Stimulated activated CD4-positive, alpha-beta T cell treated with anti-CD3 and anti-CD28 coated beads, Interleukin-1b, Interleukin-23, amount 100 ng/mL, for 24 hours (primary cell): Measurements from ENCODE around the gene SORCS2.

Experiments used
- DNase-seq, 4 experiments: peaks; one replicate each; pipeline ENCODE4 v3.0.0-alpha.2; 2020; ENCODE audit warnings: low read depth in 4 of 4, low spot score in 1 of 4

The SORCS2 gene

DNA sequence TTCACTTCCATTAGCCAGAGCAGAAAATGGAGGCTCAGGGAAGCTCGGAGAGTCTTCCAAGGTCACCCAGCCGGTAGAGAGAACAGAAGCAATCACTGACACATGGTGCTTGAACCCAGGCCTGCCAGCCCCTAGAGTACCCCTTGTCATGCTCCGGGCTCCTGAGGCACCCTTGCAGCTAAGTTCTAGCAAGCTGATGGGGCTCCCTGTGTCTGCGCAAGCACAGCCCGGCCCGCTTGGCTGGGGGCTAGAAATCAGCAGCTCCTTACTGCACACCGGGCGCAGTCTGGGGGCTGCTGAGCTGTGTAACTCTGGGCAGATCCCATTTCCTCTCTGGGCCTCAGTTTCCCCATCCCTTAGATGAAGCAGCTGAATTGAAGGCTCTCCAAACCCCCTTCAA, 344.5 kb downstream of the SORCS2 start:
- no peak for DNase-seq

DNA sequence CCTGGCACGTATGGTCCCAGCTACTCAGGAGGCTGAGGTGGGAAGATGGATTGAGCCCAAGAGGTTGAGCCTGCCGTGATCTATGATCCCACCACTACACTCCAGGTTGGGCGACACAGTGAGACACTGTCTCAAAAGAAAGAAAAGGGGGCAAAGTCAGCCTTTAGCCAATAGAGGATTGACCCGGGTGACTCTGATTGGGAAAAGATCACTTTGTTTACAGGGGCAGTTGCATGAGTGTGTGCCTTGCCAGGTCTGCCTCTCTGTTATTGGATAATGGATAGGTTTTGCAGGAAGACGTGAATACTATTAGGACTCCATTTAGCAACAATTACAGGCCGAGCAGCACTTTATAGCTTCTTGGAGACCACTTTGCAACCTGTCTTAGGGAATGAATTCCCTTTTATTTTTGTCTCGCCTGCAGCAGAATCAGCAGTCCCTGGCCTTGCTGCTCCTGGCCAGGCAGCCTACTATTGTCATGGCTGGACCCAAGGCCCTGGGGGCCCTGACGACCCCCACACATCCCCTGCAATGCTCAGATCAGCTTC, 345.6 kb downstream of the SORCS2 start:
- no peak for DNase-seq

DNA sequence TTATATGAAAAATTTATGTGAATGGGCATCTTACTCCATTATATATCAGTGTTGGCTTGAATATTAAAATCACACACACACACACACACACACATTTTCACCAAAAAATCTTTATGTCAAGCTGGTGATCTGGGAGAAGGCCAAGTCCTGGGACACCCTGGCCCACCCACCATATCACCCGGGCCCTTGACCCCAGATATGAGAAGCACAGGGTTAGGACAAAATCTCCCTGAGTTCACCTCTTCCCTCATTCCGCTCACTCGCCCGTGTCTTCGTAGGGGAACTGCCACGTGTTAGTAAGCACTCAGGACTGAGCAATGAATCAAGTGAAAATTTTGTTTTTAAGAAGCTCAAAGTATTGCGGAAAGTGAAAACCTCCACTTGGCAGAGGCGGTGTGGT, 346.2 kb downstream of the SORCS2 start:
- DNase-seq = no peak

DNA sequence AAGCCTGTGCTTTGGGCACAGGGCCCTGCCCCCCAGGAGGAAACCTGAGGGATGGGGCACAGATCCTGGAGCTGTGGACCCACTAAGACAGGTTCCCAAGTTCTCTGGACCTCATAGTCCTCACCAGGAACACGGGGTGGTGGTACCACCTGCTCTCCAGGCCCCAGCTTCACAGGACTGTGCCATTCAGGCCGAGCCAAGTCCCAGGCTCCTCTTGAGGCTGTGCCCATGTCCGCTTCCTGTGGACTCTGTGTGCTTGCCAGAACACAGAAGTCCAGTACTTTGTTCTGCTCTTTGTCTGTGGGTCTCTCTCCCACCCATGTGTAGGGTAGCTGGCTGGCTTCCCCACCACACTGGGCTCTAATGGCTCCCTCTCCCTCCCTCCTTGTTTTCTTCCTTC, 346.8 kb downstream of the SORCS2 start:
- no peak for DNase-seq

DNA sequence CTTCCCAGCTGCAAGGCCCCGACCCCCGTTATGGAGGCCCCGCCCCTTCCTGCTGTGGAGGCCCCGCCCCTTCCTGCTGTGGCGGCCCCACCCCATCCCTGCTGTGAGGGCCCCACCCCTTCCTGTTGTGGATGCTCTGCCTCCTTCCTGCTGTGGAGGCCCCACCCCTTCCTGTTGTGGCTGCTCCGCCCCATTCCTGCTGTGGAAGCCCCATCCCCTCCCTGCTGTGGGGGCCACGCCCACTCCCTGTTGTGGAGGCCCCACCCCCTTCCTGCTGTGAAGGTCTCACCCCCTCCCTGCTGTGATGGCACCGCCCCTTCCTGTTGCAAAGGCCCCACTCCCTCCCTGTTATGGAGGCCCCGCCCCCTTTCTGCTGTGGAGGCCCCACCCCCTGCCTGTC, 347.3 kb downstream of the SORCS2 start:
- DNase-seq = peak in 2 of 4 experiments; percentile 1 to 7

DNA sequence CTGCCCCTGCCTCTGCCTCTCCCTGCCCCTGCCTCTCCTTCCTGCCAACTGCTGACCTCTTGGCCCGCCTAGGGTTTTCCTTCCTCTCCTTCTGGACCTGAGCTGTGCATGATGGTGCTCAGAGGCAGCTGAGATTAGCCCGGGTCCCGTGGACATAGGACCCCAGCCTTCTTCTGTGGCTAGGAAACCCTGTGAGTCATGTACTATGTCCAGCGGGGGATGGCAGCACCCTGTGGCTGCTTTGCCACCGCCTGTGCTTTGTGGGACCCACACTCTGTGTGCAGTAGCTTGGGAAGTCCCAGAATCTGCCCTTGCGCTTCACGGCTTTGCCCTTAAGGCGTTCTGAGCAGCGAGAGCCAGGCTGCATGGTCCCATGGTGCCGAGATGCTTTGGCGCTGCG, 347.9 kb downstream of the SORCS2 start:
- DNase-seq = no peak

DNA sequence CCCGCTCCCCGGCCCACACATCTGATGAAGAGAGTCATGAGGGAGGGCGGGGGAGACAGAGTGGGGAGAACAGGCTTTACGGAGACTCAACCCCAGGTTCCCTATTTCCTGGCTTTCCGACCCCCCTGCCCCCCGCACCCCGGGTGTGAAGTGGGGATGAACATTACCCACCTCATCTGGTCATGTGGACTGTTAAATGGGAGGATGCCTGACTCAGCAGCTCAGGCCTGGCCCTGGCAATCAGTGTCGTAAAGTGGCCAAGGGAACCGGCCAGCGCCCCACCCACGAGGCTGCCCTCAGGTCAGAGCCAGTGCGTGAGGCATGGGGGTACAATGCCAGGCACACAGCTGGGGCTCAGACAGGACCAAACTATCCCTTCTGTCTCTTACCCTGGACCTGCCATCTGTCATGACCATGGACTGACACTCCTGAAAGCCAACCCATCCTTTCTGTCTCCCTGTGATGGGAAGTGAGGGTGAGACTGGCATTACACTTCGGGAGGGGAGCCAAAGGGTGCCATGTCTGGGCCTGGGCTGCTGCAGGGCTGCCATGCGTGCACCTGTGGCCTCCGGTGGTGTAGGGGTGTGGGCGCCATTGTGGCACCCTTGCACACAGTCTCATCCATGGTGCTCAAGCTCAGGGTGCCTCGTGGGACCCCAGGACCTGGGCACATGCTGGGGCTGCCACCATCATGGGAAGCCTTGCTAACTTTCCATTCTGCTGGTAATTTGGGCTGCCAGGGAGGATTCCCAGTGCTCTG, 348.5 kb downstream of the SORCS2 start:
- no peak for DNase-seq

DNA sequence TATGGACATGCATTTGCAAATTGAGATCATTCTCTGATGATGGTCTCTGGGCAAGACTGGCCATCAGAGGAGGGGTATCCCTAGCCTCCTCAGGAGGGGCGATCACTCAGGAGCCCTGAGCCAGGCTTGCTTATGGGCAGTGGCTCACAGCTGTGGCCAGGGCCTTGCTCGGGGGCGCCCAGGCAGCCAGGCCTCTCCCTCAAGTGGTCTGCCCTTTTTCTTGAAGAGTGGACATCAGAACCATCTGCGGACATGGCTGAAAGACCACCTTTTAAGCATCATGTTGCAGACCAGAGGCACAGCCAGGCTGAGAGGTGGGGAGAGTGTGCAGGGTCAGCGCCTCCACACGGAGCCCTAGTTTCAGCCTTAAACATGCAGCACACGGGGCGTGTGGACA, 349.1 kb downstream of the SORCS2 start:
- no peak for DNase-seq

DNA sequence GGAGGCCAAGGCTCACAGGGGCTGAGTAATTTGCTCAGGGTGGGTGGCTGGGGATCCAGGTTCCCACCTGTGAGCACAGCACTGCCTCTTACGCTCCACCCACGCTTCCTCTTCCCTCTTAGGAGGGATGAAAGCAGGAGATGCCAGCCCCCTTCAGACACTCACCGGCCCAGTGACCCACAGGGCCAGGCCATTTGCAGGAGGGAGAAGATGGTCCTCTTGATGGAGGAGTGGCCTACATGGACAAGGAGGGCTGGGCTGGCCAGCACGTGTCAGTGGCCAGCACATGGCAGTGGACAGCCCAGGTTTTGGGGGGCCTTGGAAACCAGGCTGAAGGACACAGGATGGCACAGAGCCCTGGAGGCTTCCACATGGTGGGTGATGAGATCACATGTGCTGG, 350.4 kb downstream of the SORCS2 start:
- DNase-seq = no peak

DNA sequence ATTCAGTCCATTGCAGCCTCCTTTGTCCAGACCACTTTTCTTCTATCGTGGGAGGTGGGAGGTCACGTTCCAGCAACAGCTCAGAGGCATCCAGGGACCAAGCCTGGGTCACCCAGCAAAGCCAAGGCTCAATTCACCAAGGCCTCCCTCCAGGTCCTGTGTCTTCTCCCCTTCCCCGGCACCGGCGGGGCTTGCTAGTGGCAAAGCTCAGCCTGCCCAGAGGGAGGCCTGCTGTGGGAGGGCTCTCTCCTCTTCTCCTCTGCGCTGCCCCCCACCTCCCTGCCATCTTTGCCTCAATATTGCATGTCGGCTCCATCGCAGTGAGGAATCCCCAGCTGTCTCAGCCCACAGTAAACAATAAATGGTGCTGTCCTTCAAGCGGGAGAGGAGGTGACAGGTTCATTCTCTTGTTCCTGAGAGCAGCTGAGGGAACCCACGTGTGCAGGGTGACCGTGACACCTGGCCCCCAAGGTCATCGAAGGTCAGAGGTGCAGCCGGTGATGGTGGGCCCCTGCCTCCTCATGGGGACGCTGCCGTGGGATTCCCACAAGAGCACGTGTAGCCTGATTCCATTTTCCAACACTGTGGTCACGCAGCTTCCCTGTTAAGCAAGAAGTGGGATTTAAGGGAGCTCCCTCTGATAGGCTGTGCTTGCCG, 353.9 kb downstream of the SORCS2 start:
- DNase-seq = no peak

DNA sequence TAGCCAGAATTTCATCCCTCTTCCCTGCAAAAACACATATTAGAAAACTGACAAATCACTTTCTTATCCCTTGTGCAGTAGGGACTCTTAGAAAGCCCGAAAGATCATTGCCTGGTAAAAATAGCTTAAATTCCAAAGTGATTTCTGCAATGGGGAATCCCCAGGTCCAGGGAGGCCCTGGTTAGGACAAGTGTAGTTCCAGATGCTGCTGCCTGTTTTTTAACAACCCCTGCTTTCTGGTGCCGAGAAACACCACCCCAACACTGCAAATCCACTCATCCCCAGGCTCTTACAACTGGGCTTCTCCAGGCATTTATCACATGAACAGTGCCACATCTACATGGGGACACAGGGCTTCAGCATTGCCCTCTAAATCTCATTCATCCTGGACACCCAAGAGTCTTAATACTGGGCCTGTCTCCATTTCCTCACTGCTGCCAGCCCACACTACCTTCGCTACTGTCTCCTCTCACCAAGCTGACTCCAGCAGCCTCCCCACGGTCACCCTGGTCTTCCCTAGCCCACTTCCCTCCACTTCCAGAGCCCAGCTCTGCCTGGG, 354.6 kb downstream of the SORCS2 start:
- DNase-seq = no peak

DNA sequence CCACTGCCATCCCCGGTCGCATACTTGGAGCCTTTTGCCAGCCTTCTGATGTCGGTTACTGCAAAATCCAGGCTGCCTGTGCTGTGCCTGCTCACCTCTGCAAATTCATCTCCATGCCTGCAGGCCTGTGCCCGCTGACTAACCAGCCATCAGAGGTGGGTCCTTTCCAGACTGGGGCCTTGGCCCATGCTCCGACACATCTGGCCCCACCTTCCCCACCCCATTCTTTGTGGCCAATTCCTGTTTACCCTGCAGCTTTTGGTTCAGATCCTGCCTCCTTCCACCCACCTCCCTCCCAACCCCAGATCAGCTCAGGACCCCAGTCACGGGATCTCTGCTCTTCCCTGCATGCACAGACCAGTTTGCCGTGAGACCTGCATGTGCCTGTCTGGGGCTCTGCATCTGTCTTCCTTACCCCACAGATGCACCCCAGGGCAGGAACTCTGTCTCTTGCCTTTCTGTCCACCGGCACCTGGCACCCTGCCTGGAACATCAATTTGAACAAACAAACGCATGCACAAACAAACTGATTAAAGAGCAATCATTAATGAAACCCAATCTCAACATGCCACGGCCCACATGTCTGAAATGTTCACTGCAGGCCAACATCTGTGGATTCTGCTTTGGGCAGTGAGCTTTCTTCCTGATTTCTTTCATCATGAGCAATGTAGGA, 355.2 kb downstream of the SORCS2 start:
- no peak for DNase-seq

DNA sequence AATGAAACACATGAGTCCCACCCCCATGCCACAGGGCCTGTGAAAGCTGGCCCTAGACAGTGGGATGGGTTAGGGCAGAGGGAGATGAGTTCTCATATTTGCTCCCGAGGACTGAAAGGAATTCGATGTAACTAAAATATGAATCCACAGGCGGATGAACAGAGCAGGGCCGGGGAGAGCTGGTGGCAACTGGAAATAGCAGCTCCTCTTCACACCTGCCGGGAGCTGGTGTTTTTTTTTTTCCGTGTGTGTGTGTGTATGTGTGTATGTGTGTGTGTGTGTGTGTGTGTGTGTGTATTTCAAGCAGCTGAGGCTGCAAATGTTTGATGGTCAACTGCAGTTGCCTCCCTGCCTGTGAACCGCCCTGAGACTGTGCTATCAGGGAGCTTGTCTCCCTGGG, 357.5 kb downstream of the SORCS2 start:
- no peak for DNase-seq

DNA sequence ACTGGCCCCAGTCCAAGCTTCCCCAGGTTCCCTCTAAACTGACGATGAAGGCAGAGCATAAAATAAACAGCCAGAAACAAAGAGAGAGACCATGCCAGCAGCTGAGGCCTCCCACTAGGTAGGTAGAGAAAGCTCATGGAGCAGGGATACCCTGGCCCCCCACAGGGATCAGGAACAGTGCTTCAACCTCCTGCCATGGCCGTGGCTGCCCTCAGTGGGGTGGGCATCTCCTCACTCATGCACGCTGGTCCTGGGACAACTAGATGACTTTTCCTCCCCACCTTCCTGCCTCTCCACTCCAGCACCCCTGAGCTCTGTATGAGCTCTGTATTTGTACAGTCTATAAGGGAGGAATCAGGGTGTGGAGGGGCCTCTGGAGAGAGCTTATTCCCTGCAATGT, 360.1 kb downstream of the SORCS2 start:
- no peak for DNase-seq

DNA sequence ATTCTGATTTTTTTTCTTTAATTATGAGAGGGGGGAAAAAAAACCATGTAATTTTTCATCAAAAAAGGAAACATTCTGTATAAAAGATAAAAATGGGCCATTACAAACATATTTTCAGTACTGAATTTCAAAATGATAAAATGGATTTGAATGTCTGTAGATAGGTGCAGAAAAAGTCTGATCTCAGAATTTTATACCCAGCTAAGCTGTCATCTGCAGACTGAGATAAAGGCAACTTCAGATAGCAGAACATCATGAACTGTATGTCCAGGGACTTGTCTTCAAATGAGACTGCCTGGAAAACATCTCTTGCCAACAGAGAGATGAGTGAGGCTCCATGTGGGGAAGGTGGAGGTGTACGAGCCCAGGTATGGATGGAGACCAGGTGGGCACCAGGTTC, 360.9 kb downstream of the SORCS2 start:
- no peak for DNase-seq

DNA sequence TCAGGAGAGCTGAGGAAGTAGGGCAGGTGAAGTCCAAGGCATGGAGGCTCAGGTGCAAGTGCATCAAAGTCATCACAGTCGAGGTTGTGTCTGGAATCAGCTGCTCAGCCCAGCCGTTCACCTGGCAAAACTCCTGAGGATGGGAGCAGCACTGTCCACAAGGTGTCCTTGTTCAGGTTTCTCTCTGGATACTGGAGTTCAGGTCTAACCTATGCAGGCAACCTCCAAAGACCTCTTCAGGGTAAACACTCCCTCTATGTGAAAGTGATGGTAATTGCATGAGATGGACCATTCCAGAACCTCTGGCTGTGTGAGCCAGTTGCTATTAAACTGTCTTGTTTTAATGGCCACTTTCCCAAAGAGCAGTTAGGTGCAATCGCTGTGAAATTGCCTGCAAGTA, 362.6 kb downstream of the SORCS2 start:
- no peak for DNase-seq

DNA sequence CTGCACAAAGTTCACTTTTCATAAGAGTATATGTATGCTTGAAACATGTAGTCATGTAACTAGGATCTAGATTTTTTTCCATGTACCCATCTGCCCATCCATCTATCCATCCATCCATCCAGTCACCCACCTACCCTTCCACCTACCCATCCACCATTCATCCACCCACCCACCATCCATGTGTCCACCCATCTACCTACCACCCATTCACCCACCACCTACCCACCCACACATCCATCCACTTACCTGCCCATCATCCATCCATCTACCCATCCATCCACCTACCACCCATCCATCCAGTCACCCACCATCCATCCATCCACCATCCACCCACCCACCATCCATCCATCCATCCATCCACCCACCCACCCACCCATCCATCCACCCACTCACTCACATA, 364.2 kb downstream of the SORCS2 start:
- DNase-seq = no peak

DNA sequence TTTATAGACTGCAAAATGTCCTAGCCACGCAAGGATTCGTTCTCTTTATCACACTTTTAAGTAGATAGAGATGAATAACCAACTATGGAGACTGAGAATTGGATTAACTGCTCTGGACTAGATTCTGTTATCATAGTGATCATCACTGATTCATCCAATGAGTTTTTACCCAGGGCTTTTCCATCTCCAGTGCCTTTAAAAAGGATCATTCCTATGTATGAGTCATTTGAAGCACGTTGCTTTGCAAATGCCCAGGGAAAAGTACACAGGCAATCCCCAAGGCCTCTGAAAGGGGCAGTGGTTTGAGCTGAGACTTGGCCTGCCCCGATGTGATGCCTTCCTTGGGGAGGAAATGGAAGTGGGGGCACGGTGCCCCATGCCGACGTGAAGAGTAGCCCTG, 365.1 kb downstream of the SORCS2 start:
- no peak for DNase-seq

DNA sequence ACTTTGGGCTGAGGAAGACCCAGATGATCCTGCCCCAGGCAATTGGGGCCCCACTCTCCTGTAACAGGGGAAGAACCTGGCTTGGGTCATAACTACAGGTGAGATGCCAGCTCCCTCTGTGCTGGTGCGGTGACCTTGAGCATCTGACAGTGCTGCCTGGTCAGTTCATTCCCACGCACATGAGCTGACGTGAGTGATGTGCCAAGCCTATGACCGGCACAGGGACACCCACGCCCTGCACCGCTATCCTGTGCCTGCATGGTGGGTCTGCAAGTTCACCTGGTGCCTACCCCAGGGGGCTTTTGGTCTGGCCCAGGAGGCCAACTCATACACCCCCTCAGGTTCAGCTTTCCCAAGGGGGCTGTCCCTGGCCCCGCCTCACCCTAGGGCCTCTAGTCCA, 366.1 kb downstream of the SORCS2 start:
- DNase-seq = no peak

DNA sequence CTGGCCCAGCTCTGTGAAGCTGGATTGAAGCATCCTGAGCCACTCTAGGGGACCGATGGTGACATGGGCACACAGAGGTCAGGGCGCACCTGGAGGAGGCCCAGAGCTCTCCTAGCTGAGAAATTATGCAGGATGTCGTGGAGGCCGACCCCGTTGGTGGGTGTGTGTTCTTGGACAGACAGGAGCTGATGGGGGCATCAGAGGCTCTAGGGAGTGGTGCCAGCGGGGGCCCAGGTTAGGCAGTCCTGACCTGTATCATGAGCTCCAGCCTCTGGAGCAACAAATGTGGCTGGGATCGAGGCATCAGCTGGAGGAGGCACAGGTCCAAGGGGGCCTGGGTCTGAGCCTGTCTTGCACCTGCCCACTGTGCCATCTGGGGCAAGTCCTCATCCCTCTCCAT, 367.0 kb downstream of the SORCS2 start:
- no peak for DNase-seq

DNA sequence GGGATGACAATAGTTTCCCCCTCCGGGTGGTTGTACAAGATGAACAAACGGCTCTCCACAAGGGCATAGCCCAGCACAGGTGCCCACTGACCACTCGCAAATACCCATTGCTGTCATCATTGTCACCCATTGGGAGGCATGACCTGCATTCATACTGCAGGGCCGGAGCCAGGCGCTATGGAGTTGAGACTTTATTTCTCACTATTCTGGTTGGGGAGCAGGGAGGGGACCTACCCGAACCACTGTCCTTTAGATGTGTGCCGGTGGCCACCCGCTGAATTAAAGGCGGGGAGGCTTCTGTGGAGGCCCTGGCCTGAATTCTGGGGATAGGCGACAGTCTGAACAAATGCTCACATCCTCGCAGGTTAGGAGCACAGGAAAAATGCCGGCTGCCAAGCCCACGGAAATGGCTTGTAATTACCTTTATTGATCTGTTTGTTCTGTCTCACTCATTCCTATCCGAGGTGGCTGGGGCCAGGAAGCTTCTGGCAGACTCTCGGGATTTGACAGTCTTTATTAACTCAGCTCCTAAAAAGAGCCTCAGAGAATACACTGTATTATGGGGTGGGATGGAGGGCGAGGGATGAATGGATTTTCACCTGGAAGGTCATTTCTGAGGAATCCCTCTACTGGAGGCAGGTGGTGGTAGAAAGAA, 367.5 kb downstream of the SORCS2 start:
- no peak for DNase-seq
